Activated naive CD8-positive, alpha-beta T cell treated with anti-CD3 and anti-CD28 coated beads, Interleukin-2, amount 10 ng/mL, durations not matched to agents 7 days and 5 days (primary cell): ENCODE measurements around the gene KLHL29. TPM values are rescaled to one million over a fixed set of nuclear protein-coding genes. Genes with fewer than 3 reads are reported as not detected.

Experiments
- ATAC-seq: fragments of 150-1000 bp; cut with Tn5 transposase; one replicate; pipeline ENCODE4 v1.10.0; 2021; ENCODE audit warnings: low read depth, moderate library complexity
- POLR2A ChIA-PET: fragments of 350-600 bp; sonication (Branson Sonifier 250); formaldehyde crosslinking; loops from one replicate; lab custom pipeline; 2021; ENCODE audit warnings: antibody characterized with exemption; lab: Charles Lee
- DNase-seq: peaks from one replicate; pipeline ENCODE4 v3.0.0; 2021
- H3K27ac Mint-ChIP-seq: one replicate; pipeline ENCODE4 v1.8.0; 2022; ENCODE audit warnings: mild to moderate bottlenecking, mixed read lengths
- H3K27me3 Mint-ChIP-seq: one replicate; pipeline ENCODE4 v1.8.0; 2022; ENCODE audit warnings: mild to moderate bottlenecking, moderate library complexity, mixed read lengths
- H3K36me3 Mint-ChIP-seq: one replicate; pipeline ENCODE4 v1.8.0; 2021; ENCODE audit warnings: mild to moderate bottlenecking, mixed read lengths
- H3K4me1 Mint-ChIP-seq: one replicate; pipeline ENCODE4 v1.8.0; 2021; ENCODE audit warnings: mixed read lengths
- H3K4me3 Mint-ChIP-seq: one replicate; pipeline ENCODE4 v1.8.0; 2022; ENCODE audit warnings: mild to moderate bottlenecking, moderate library complexity, mixed read lengths
- H3K9me3 Mint-ChIP-seq: one replicate; pipeline ENCODE4 v1.8.0; 2021; ENCODE audit warnings: mixed read lengths
- total RNA-seq, 2 experiments: library from RNA; stranded (reverse); gene quantifications; one replicate each; pipeline ENCODE4 v1.2.3, GENCODE V29; 2021

Gene KLHL29
- total RNA-seq, 2 experiments from 2014 or later, result 1.6 to 1.7 TPM

GRCh38 chr2:23413641-23414040 lies 28.7 kb downstream of the KLHL29 start:
- Mint-ChIP-seq H3K36me3 (no peaks in the 10 kb centered on the region), H3K9me3 (no peaks in the 10 kb centered on the region), H3K27ac (no peak overlapping the region), H3K4me3 (no peak overlapping the region), H3K27me3 (peaks cover 28% of the 10 kb centered on the region), H3K4me1 (no peaks in the 10 kb centered on the region)
- no peak for DNase-seq
- POLR2A ChIA-PET, result no interaction called here
- no peak for ATAC-seq

DNA sequence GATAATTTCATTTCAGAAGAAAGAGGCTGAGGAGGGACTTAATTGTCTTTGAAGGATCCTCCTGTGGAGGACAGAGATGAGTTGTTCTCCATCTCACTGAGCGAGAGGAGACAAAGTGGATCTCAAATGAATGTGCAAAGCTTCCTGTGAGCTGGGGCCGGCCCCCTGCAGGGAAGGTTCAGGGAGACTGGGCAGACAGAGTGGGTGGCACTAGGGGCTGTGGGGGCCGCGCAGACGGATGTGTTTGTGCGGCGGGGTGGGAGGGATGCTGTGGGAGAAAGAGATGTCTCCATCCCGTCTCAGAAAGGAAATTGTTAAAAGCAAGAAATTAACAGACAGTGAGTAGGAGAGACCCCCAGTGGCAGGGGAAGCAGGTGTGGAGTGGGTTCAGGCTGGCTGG lies 29.1 kb downstream of the KLHL29 start:
- H3K4me1 Mint-ChIP-seq, result no peaks in the 10 kb centered on the region
- peaks cover 28% of the 10 kb centered on the region for H3K27me3 Mint-ChIP-seq
- H3K27ac Mint-ChIP-seq, result no peak overlapping the region
- H3K4me3 Mint-ChIP-seq, result no peak overlapping the region
- DNase-seq (no peak), ATAC-seq (no peak)
- POLR2A ChIA-PET, result no interaction called here
- H3K9me3 Mint-ChIP-seq, result no peaks in the 10 kb centered on the region
- no peaks in the 10 kb centered on the region for H3K36me3 Mint-ChIP-seq

DNA sequence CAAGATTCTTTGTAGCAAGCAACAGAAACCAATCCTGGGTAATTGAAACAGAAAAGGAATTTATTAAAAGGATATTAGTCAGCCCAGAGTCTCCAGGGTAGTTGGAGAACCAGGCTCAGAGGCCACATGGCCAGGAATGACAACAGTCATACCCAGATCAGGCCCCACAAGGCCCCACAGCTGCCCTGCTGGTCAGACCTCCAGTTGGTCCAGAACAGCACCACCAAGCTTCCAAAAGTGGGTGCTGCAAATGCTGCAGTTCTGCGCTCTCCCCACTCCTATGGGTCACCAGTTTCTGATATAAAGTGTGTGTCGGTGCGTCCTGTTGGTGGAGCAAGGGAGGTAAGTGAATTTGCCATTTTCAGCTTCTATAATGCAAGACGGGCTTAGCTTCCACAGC lies 29.9 kb downstream of the KLHL29 start:
- no peak for ATAC-seq
- Mint-ChIP-seq H3K4me3 (no peak overlapping the region), H3K9me3 (no peaks in the 10 kb centered on the region), H3K36me3 (no peaks in the 10 kb centered on the region), H3K4me1 (no peaks in the 10 kb centered on the region), H3K27ac (no peak overlapping the region), H3K27me3 (peaks cover 23% of the 10 kb centered on the region)
- POLR2A ChIA-PET, result no interaction called here
- no peak for DNase-seq

GRCh38 chr2:23417310-23417709 lies 32.3 kb downstream of the KLHL29 start:
- ATAC-seq, result no peak
- POLR2A ChIA-PET, result no interaction called here
- H3K4me3 Mint-ChIP-seq, result no peak overlapping the region
- no peak for DNase-seq
- H3K27me3 Mint-ChIP-seq, result peaks cover 20% of the 10 kb centered on the region
- no peaks in the 10 kb centered on the region for H3K9me3 Mint-ChIP-seq
- no peaks in the 10 kb centered on the region for H3K4me1 Mint-ChIP-seq
- no peaks in the 10 kb centered on the region for H3K36me3 Mint-ChIP-seq
- H3K27ac Mint-ChIP-seq, result no peak overlapping the region

- no peak for ATAC-seq
- Mint-ChIP-seq H3K4me1 (no peaks in the 10 kb centered on the region), H3K9me3 (no peaks in the 10 kb centered on the region), H3K27ac (no peak overlapping the region), H3K4me3 (no peak overlapping the region), H3K36me3 (no peaks in the 10 kb centered on the region), H3K27me3 (peaks cover 20% of the 10 kb centered on the region)
- DNase-seq, result no peak
- POLR2A ChIA-PET, result no interaction called here
These were observed 33.1 kb downstream of the KLHL29 start for GRCh38 chr2:23418056-23418455.

GRCh38 chr2:23418461-23418911 lies 33.5 kb downstream of the KLHL29 start:
- H3K36me3 Mint-ChIP-seq, result no peaks in the 10 kb centered on the region
- POLR2A ChIA-PET, result no interaction called here
- no peak for ATAC-seq
- H3K9me3 Mint-ChIP-seq, result no peaks in the 10 kb centered on the region
- peaks cover 19% of the 10 kb centered on the region for H3K27me3 Mint-ChIP-seq
- no peaks in the 10 kb centered on the region for H3K4me1 Mint-ChIP-seq
- DNase-seq, result no peak
- no peak overlapping the region for H3K27ac Mint-ChIP-seq
- no peak overlapping the region for H3K4me3 Mint-ChIP-seq

DNA sequence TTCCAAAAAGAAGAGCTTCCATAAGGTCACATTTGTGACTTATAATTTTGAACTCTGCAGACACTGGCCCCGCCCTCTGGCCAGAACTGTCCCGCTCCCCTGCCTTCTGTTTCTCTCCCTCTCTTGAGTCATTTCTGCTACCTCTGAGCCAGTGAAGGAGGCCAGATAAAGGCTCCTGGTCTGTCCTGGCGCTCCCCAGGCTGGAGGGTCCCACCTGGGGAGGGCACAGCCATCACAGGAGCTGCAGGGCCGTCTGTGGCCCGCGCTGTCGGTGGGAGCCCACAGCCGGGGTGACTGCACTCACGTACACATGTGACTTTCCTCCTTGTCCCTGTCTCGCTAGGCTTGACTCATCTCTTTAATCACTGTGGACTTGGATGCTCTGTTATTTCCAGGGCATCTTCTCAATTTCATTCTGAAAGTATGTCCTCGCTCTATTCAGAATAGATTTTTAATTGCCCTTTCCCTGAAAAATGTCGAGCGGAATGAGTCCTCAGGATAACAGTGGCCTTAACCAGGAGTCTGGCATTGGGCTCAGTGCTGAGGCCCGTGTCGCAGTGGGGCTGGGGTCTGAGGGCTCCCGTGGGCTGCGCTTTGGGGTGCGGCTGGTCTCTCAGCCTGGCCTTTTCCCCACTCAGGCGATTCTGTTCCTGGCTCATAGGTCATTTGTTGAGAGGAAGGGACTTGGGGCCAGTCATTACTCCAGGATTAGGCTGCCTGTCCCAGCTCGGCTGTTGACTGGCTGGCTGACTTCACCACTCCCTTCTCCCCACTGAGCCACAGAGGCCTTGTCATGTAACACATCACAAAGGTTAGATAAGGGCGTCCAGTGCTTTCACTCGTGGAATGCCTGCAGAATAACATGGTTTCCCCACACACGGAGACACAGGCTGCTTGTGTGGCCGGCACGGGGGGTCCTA lies 34.5 kb downstream of the KLHL29 start:
- DNase-seq (no peak), ATAC-seq (no peak)
- Mint-ChIP-seq H3K36me3 (no peaks in the 10 kb centered on the region), H3K9me3 (no peaks in the 10 kb centered on the region), H3K27ac (no peak overlapping the region), H3K4me1 (no peaks in the 10 kb centered on the region), H3K4me3 (no peak overlapping the region), H3K27me3 (peaks cover 14% of the 10 kb centered on the region)
- POLR2A ChIA-PET, result no interaction called here

- Mint-ChIP-seq H3K27ac (no peak overlapping the region), H3K4me1 (no peaks in the 10 kb centered on the region), H3K4me3 (no peak overlapping the region), H3K27me3 (peaks cover 11% of the 10 kb centered on the region), H3K36me3 (no peaks in the 10 kb centered on the region), H3K9me3 (no peaks in the 10 kb centered on the region)
- DNase-seq (no peak), ATAC-seq (no peak)
- POLR2A ChIA-PET, result no interaction called here
These were observed 35.3 kb downstream of the KLHL29 start for GRCh38 chr2:23420091-23420839.

GRCh38 chr2:23420840-23421476 lies 36.0 kb downstream of the KLHL29 start:
- no peak overlapping the region for H3K4me3 Mint-ChIP-seq
- POLR2A ChIA-PET, result no interaction called here
- ATAC-seq, result no peak
- H3K4me1 Mint-ChIP-seq, result no peaks in the 10 kb centered on the region
- H3K9me3 Mint-ChIP-seq, result no peaks in the 10 kb centered on the region
- no peak for DNase-seq
- no peaks in the 10 kb centered on the region for H3K36me3 Mint-ChIP-seq
- H3K27me3 Mint-ChIP-seq, result peaks cover 11% of the 10 kb centered on the region
- no peak overlapping the region for H3K27ac Mint-ChIP-seq

GRCh38 chr2:23422089-23423061 lies 37.4 kb downstream of the KLHL29 start:
- H3K27ac Mint-ChIP-seq, result no peak overlapping the region

DNA sequence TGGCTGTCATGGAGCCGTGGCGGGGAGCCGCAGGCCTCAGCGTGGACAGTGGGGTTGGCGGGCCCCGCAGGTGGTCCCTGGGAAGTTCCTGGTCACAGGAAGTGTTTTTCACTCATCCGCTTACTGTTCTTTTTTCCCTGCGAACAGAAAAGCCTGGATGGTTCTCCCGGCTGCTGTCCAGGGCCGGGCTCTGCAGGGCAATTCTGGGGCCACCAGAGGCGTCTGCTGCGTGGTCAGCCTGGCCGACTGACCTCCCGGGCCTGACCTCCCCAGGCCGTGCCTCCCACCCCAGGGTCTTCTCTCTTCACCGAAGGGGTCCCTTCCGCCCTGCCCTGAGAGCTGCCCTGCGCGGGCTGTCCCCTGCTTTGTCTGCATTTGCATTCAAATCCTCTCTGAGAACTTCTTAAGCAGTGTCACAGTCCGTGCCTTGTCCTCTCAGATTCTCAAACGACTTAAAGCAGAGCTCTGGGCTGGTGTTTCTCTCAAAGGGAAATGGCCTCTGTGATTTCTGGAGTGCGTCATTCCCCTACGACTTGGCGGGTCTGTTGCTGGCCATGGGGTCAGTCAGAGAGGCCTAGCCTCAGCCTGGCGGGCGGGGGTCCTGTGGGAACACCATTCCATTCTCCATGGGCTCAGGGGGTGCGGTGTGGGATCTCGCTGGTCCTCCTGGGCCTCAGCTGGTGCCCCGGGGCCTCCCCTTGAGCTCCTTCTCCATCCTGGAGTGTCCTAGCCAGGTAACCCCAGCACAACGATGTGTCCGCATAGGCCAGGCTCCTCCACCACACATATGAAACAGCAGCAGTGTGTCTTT lies 38.3 kb downstream of the KLHL29 start:
- Mint-ChIP-seq H3K4me1 (no peaks in the 10 kb centered on the region), H3K9me3 (no peaks in the 10 kb centered on the region), H3K27ac (no peak overlapping the region), H3K4me3 (no peak overlapping the region), H3K36me3 (no peaks in the 10 kb centered on the region), H3K27me3 (no peaks in the 10 kb centered on the region)
- ATAC-seq (no peak), DNase-seq (no peak)
- POLR2A ChIA-PET, result no interaction called here

More at GRCh38 chr2:23422089-23423061, 37.4 kb downstream of the KLHL29 start:
- peaks cover 2% of the 10 kb centered on the region for H3K27me3 Mint-ChIP-seq
- H3K36me3 Mint-ChIP-seq, result no peaks in the 10 kb centered on the region
- no peak for DNase-seq
- no peak overlapping the region for H3K4me3 Mint-ChIP-seq
- no peaks in the 10 kb centered on the region for H3K4me1 Mint-ChIP-seq
- no peaks in the 10 kb centered on the region for H3K9me3 Mint-ChIP-seq
- ATAC-seq, result no peak
- POLR2A ChIA-PET, result no interaction called here
